HepG2 (cell line): ENCODE results near the gene ZNF281. TPM values are rescaled to one million over a fixed set of nuclear protein-coding genes. Genes with fewer than 3 reads are reported as not detected.
A peak's percentile ranks its signal among the peaks of the same experiment; 100 is the strongest.

Source experiments
- CREM ChIP-seq, 2 experiments: sonication (generic) in 1 of 2; formaldehyde crosslinking in 1 of 2; IDR thresholded peaks; 2 replicates each; pipeline versions ENCODE4 v1.4.0 to v1.6.1; 2016 to 2020; ENCODE audit warnings: antibody characterized with exemption in 1 of 2, mild to moderate bottlenecking in 1 of 2, missing genetic modification reagents in 1 of 2
- HDAC2 ChIP-seq: sonication (generic); formaldehyde crosslinking; IDR thresholded peaks from 2 replicates; pipeline ENCODE4 v1.4.0; 2020; ENCODE audit warnings: missing genetic modification reagents
- RCOR2 ChIP-seq: IDR thresholded peaks from 2 replicates; pipeline ENCODE4 v1.6.1; 2016; ENCODE audit warnings: missing biosample characterization, missing genetic modification reagents
- SOX13 ChIP-seq, 3 experiments: fragments of 450-650 bp in 1 of 3; sonication (generic) in 1 of 3; formaldehyde crosslinking in 1 of 3; IDR thresholded peaks in 2 of 3; conservative IDR thresholded peaks in 1 of 3; 2 replicates each; pipeline versions ENCODE4 v1.5.0 to v1.6.1; 2016 to 2020; ENCODE audit warnings: antibody characterized with exemption in 1 of 3, mild to moderate bottlenecking in 1 of 3, missing compliant biosample characterization in 1 of 3, missing genetic modification reagents in 1 of 3, moderate library complexity in 1 of 3
- SOX5 ChIP-seq: IDR thresholded peaks from 2 replicates; pipeline ENCODE4 v1.6.1; 2016; ENCODE audit warnings: borderline replicate concordance
- TCF7 ChIP-seq: sonication (generic); IDR thresholded peaks from 2 replicates; pipeline ENCODE4 v1.6.1; 2016; ENCODE audit warnings: antibody characterized with exemption, low read depth
- ZNF350 ChIP-seq: sonication (generic); formaldehyde crosslinking; IDR thresholded peaks from 2 replicates; pipeline ENCODE4 v1.4.0; 2020; ENCODE audit warnings: mild to moderate bottlenecking, low read depth, missing genetic modification reagents, borderline replicate concordance
- ZNF564 ChIP-seq: sonication (generic); formaldehyde crosslinking; IDR thresholded peaks from 2 replicates; pipeline ENCODE4 v1.8.1; 2023; ENCODE audit warnings: mild to moderate bottlenecking, missing genetic modification reagents
- polyA plus RNA-seq, 8 experiments: library from polyadenylated mRNA; depleted of rRNA in 3 of 8; stranded (reverse) in 7 of 8; unstranded in 1 of 8; fragments of >200 nt; fragmentation: Illumina TruSeq in 4 of 8; extraction: Trizol in 4 of 8; gene quantifications; 2 replicates each; pipeline versions ENCODE4 v1.2.1 to v1.2.3, GENCODE V29; 2011 to 2016; ENCODE audit warnings: low read depth in 4 of 8, missing spikeins in 1 of 8, mixed read lengths in 1 of 8; ENCODE audit not compliant: insufficient read depth in 1 of 8
- total RNA-seq, 5 experiments: library from RNA; depleted of rRNA; stranded (reverse); fragments of >200 nt; fragmentation: Illumina TruSeq; extraction: Trizol; gene quantifications; 2 replicates each; pipeline ENCODE4 v1.2.3, GENCODE V29; 2016; ENCODE audit warnings: low read depth in 1 of 5
- TF ChIP-seq, protein P1 (sequence below): IDR thresholded peaks from 2 replicates; pipeline ENCODE4 v1.4.0; 2020; ENCODE audit warnings: mild to moderate bottlenecking, missing genetic modification reagents
- TF ChIP-seq, protein P2 (sequence below): sonication (generic); formaldehyde crosslinking; conservative IDR thresholded peaks from 2 replicates; pipeline ENCODE4 v1.4.0; 2020; ENCODE audit warnings: mild to moderate bottlenecking, missing genetic modification reagents, moderate library complexity
- TF ChIP-seq, protein P3 (sequence below): IDR thresholded peaks from 2 replicates; pipeline ENCODE4 v1.6.1; 2016; ENCODE audit warnings: mild to moderate bottlenecking
- TF ChIP-seq, protein P4 (sequence below): sonication (generic); formaldehyde crosslinking; IDR thresholded peaks from 2 replicates; pipeline ENCODE4 v1.4.0; 2020; ENCODE audit warnings: missing genetic modification reagents, borderline replicate concordance

The ZNF281 gene
- total and polyA plus RNA-seq, 2 of the 13 experiments (the other 11 are each of a cell fraction or from before 2014, with no cell fraction given), result 7.7 to 20.6 TPM

DNA sequence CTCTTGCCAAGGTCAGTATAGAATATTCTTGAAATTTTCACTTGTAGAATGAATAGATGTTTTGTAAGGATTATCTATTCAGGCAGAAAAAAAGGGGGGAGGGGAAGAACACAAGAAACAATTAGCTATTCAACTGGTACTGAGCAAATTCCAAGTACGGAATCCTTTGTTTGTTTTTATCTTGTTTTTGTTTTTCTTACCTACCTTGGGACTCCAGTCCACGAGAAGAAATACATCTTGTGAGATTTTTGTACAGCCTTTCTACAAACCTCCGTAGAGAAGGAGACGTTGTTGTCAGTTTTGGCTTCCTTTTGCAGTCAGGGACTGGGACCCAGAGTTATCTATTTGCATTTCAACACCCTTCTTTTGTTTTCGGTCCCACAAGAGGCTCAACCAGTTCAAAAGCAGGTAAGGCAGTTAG is 36.0 kb downstream of the ZNF281 start (continued):
- TF ChIP-seq, protein P1, sequence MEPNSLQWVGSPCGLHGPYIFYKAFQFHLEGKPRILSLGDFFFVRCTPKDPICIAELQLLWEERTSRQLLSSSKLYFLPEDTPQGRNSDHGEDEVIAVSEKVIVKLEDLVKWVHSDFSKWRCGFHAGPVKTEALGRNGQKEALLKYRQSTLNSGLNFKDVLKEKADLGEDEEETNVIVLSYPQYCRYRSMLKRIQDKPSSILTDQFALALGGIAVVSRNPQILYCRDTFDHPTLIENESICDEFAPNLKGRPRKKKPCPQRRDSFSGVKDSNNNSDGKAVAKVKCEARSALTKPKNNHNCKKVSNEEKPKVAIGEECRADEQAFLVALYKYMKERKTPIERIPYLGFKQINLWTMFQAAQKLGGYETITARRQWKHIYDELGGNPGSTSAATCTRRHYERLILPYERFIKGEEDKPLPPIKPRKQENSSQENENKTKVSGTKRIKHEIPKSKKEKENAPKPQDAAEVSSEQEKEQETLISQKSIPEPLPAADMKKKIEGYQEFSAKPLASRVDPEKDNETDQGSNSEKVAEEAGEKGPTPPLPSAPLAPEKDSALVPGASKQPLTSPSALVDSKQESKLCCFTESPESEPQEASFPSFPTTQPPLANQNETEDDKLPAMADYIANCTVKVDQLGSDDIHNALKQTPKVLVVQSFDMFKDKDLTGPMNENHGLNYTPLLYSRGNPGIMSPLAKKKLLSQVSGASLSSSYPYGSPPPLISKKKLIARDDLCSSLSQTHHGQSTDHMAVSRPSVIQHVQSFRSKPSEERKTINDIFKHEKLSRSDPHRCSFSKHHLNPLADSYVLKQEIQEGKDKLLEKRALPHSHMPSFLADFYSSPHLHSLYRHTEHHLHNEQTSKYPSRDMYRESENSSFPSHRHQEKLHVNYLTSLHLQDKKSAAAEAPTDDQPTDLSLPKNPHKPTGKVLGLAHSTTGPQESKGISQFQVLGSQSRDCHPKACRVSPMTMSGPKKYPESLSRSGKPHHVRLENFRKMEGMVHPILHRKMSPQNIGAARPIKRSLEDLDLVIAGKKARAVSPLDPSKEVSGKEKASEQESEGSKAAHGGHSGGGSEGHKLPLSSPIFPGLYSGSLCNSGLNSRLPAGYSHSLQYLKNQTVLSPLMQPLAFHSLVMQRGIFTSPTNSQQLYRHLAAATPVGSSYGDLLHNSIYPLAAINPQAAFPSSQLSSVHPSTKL (CRISPR knock-in tag), result peak; percentile 67; the same call in 1 of the 2 replicates
- TF ChIP-seq RCOR2 (CRISPR knock-in tag) (peak; percentile 29; the same call in 1 of the 2 replicates), TCF7 (peak; percentile 56), SOX13 (IDR thresholded peaks at IDR 0.05) (peak; percentile 92), SOX13 (CRISPR knock-in tag; conservative IDR thresholded peaks at IDR 0.05 in 1 of 2, IDR thresholded peaks at IDR 0.05 in 1 of 2) (peak in 1 of 2 experiments; percentile 96; a peak in 2 of 4 replicates), HDAC2 (peak; percentile 65), CREM (IDR thresholded peaks at IDR 0.05) (0 out of 2 replicates have a peak, but pooled peaks have one; percentile 44), CREM (CRISPR knock-in tag; IDR thresholded peaks at IDR 0.05) (no peak), SOX5 (CRISPR knock-in tag) (peak; percentile 88), ZNF564 (CRISPR knock-in tag) (no peak), ZNF350 (CRISPR knock-in tag) (no peak)
- TF ChIP-seq, protein P2, sequence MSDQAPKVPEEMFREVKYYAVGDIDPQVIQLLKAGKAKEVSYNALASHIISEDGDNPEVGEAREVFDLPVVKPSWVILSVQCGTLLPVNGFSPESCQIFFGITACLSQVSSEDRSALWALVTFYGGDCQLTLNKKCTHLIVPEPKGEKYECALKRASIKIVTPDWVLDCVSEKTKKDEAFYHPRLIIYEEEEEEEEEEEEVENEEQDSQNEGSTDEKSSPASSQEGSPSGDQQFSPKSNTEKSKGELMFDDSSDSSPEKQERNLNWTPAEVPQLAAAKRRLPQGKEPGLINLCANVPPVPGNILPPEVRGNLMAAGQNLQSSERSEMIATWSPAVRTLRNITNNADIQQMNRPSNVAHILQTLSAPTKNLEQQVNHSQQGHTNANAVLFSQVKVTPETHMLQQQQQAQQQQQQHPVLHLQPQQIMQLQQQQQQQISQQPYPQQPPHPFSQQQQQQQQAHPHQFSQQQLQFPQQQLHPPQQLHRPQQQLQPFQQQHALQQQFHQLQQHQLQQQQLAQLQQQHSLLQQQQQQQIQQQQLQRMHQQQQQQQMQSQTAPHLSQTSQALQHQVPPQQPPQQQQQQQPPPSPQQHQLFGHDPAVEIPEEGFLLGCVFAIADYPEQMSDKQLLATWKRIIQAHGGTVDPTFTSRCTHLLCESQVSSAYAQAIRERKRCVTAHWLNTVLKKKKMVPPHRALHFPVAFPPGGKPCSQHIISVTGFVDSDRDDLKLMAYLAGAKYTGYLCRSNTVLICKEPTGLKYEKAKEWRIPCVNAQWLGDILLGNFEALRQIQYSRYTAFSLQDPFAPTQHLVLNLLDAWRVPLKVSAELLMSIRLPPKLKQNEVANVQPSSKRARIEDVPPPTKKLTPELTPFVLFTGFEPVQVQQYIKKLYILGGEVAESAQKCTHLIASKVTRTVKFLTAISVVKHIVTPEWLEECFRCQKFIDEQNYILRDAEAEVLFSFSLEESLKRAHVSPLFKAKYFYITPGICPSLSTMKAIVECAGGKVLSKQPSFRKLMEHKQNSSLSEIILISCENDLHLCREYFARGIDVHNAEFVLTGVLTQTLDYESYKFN, result peak; percentile 61
- TF ChIP-seq, protein P3, sequence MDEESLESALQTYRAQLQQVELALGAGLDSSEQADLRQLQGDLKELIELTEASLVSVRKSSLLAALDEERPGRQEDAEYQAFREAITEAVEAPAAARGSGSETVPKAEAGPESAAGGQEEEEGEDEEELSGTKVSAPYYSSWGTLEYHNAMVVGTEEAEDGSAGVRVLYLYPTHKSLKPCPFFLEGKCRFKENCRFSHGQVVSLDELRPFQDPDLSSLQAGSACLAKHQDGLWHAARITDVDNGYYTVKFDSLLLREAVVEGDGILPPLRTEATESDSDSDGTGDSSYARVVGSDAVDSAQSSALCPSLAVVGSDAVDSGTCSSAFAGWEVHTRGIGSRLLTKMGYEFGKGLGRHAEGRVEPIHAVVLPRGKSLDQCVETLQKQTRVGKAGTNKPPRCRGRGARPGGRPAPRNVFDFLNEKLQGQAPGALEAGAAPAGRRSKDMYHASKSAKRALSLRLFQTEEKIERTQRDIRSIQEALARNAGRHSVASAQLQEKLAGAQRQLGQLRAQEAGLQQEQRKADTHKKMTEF, result 0 out of 2 replicates have a peak, but pooled peaks have one; percentile 32
- TF ChIP-seq, protein P4, sequence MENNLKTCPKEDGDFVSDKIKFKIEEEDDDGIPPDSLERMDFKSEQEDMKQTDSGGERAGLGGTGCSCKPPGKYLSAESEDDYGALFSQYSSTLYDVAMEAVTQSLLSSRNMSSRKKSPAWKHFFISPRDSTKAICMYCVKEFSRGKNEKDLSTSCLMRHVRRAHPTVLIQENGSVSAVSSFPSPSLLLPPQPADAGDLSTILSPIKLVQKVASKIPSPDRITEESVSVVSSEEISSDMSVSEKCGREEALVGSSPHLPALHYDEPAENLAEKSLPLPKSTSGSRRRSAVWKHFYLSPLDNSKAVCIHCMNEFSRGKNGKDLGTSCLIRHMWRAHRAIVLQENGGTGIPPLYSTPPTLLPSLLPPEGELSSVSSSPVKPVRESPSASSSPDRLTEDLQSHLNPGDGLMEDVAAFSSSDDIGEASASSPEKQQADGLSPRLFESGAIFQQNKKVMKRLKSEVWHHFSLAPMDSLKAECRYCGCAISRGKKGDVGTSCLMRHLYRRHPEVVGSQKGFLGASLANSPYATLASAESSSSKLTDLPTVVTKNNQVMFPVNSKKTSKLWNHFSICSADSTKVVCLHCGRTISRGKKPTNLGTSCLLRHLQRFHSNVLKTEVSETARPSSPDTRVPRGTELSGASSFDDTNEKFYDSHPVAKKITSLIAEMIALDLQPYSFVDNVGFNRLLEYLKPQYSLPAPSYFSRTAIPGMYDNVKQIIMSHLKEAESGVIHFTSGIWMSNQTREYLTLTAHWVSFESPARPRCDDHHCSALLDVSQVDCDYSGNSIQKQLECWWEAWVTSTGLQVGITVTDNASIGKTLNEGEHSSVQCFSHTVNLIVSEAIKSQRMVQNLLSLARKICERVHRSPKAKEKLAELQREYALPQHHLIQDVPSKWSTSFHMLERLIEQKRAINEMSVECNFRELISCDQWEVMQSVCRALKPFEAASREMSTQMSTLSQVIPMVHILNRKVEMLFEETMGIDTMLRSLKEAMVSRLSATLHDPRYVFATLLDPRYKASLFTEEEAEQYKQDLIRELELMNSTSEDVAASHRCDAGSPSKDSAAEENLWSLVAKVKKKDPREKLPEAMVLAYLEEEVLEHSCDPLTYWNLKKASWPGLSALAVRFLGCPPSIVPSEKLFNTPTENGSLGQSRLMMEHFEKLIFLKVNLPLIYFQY (CRISPR knock-in tag), result 0 out of 2 replicates have a peak, but pooled peaks have one; percentile 22
